GM13976 (cell line): ENCODE results near the gene PARD3.

Experiments
- DNase-seq: peaks from one replicate; pipeline ENCODE4 v3.0.0; 2012; ENCODE audit warnings: low spot score
- in situ Hi-C: fragments of 300-500 bp; cut with MboI; formaldehyde crosslinking; loops from one replicate; pipeline ENCODE4 v1.12.0; 2022; ENCODE audit warnings: low sequenced_read_pairs, mixed read lengths, inconsistent platforms; ENCODE audit not compliant: unreplicated experiment
- TF ChIP-seq, protein P1 (sequence below): IDR thresholded peaks from 2 replicates; pipeline ENCODE4 v1.5.1; 2012; ENCODE audit warnings: borderline replicate concordance, mild to moderate bottlenecking; ENCODE audit not compliant: insufficient read depth; ENCODE audit errors: extremely low read depth, missing control alignments, control extremely low read depth

PARD3 gene

GRCh38 chr10:34341473-34341872, 473.6 kb downstream of the PARD3 start:
- TF ChIP-seq, protein P1, sequence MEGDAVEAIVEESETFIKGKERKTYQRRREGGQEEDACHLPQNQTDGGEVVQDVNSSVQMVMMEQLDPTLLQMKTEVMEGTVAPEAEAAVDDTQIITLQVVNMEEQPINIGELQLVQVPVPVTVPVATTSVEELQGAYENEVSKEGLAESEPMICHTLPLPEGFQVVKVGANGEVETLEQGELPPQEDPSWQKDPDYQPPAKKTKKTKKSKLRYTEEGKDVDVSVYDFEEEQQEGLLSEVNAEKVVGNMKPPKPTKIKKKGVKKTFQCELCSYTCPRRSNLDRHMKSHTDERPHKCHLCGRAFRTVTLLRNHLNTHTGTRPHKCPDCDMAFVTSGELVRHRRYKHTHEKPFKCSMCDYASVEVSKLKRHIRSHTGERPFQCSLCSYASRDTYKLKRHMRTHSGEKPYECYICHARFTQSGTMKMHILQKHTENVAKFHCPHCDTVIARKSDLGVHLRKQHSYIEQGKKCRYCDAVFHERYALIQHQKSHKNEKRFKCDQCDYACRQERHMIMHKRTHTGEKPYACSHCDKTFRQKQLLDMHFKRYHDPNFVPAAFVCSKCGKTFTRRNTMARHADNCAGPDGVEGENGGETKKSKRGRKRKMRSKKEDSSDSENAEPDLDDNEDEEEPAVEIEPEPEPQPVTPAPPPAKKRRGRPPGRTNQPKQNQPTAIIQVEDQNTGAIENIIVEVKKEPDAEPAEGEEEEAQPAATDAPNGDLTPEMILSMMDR: no peak
- DNase-seq: no peak
- in situ Hi-C loops: no loop called here

GRCh38 chr10:34340934-34341333, 474.2 kb downstream of the PARD3 start:
- DNase-seq: no peak
- TF ChIP-seq, protein P1: no peak

GRCh38 chr10:34339816-34340553, 475.1 kb downstream of the PARD3 start:
- in situ Hi-C loops: no loop called here
- TF ChIP-seq, protein P1: no peak
- DNase-seq: no peak

More at GRCh38 chr10:34340934-34341333, 474.2 kb downstream of the PARD3 start:
- in situ Hi-C loops: no loop called here

DNA sequence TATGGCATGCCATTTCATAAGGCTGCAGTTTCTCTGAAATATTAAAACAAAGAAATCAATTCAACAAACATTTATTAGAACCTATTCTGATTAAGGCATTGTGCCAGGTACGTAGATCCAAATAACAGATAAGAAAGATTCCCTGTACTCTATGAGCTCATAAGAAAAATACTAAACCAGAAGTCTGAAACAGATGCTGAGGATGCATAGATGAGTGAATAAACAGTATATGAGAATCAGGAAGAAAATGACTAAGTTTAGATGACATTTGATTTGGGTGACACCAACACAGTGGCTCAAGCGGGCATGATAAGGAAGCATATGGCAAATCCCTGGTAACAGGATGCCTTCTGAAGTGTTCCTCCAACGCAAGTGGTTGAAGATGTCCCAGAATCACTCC, 477.2 kb downstream of the PARD3 start:
- in situ Hi-C loops: no loop called here
- TF ChIP-seq, protein P1: no peak
- DNase-seq: no peak

DNA sequence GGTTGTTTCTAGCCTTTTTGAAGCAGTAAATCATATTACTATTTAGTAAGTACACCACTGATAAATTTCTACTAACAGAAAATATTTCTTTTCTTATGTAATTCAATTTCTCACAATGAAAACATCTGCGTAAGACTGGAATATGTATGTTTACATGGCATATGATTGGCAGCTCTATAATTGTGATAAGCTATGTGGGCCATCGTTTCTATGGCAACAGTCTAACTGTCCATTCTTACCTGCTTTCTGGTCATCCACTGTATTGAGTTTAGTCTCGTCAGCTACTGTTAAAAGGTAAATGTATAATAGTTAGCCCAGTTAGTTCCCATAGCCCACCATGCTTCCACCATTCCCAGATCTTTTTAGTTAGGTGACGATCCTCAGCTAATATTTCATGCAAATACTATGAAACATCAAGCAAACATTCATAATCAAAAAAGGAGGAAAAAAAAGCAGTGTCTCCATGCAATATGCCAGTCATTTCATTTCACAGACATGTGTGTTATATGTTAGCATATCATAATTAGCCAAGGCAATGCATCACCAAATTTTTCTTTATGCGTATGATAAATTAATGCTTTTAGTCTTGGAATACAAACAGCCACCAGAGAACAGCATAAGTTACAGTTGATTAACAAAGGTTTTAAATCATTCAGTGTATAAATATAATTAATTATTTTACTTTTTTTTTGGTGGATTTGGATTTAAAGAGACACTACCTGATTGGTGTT, 479.0 kb downstream of the PARD3 start:
- TF ChIP-seq, protein P1: no peak
- DNase-seq: no peak
- in situ Hi-C loops: no loop called here

- in situ Hi-C loops: no loop called here
- TF ChIP-seq, protein P1: no peak
- DNase-seq: no peak
Observed at GRCh38 chr10:34334908-34335307, 480.2 kb downstream of the PARD3 start.
